HG03432 (cell line): ENCODE results near the gene ASB3.
"Not testable (repeated sequence)": the region's sequence is repeated elsewhere in the genome, so short reads cannot be mapped to it uniquely, and the experiment has no call there.

Experiments
- ATAC-seq: cut with Tn5 transposase; IDR thresholded peaks from one replicate; pipeline ENCODE4 v1.9.1; 2021; ENCODE audit warnings: mild to moderate bottlenecking, moderate library complexity; ENCODE audit not compliant: unreplicated experiment

ASB3 gene

GRCh38 chr2:53744395-53745065, 42.2 kb downstream of the ASB3 start:
- ATAC-seq: no peak

DNA sequence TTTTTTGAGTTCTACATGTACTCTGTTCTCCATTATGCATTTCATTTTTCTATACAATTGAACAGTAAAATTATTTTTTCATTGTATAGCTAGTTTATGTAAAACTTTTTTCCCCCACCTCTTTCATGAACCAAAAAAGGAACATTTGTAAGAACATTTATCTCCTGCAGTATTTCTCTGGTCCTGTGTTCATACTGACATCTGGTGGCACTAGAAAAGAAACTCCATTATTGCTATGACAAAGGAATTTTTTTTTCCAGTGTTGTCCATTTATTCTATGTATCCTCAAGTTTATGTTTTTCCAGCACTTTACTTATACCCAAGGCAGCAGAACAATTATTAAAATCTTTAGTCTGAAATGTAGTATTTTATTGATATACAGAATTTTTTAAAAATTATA, 46.6 kb downstream of the ASB3 start:
- ATAC-seq: no peak

DNA sequence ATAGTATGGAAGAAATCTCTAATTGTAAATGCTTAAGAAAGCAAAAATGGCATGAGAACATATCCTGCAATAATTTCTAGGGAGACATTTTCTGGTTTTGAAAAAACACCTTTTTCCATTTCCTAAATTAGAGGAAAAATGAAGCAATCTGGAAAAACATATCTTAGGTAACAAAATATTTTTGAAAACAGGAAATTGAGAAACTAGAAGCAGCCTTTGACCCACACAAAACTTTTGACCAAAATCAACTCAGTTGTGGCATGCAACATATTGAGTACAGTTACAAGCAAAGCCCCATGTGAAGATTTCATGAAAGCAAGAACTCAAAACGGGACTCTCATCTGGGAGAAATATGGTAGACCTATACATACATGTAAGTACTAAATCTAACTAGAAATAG, 47.7 kb downstream of the ASB3 start:
- ATAC-seq: no peak

GRCh38 chr2:53737091-53737490, 49.7 kb downstream of the ASB3 start:
- no peak for ATAC-seq

DNA sequence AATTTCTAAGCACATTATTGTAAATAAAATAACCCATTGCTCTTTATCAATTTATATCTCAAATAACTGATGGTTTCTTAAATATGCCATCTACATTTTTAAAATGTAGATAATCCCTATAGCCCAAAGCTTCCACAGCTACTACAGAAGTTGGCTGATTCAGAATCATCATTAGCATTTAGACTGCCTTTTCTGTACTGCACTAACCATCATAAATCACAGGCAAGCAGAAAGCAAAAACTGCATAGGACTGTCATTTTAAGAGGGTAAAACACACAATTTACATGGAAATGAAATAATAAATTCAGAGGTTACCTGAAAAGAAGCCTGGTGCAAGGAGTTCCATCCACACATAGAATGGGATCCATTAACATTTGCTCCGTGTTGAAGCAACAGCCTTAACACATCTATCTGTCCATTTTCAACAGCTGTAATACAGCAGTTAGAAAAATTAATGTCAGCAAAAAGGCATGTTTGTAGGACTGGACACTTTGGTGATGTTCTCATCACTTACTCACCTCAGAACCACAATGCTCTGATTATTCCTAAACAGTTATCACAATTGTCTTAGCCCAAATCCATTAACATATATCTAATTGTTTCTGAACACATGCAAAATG, 57.5 kb downstream of the ASB3 start:
- no peak for ATAC-seq

GRCh38 chr2:53727921-53728320, 58.8 kb downstream of the ASB3 start:
- no peak for ATAC-seq

DNA sequence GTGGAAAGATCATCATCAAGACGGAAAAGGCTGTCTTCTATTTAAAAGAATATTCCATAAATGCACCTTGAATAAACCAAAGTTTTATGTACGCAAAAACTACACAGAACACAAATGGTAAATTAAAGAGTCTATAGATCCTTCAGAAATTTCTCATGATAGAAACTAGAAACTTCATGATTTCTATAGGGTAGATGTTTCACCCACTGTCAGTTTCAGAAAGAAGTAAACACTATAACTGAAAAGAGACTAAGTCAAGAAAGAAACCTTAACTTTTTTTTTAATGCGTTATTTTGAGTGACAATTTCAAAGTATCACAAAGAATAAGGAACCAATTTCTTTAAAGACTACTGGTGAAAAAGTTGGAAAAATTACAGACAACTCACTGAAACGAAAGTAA, 61.1 kb downstream of the ASB3 start:
- no peak for ATAC-seq

GRCh38 chr2:53724536-53724935, 62.2 kb downstream of the ASB3 start:
- ATAC-seq: no peak

DNA sequence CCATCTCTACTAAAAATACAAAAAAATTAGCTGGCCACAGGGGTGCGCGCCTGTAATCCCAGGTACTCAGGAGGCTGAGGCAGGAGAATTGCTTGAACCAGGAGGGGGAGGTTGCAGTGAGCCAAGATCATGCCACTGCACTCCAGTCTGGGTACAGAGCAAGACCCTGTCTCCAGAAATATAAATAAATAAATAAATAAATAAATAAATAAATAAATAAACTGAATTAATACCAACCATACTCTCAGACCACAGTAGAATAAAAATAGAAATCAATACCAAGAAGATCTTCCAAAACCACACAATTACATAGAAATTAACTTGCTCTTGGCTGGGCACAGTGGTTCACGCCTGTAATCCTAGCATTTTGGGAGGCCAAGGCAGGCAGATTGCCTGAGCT, 65.8 kb downstream of the ASB3 start:
- ATAC-seq: not testable (repeated sequence)

GRCh38 chr2:53715568-53715967, 71.2 kb downstream of the ASB3 start:
- ATAC-seq: peak; percentile 68

GRCh38 chr2:53711271-53711780, 75.4 kb downstream of the ASB3 start:
- ATAC-seq: no peak

DNA sequence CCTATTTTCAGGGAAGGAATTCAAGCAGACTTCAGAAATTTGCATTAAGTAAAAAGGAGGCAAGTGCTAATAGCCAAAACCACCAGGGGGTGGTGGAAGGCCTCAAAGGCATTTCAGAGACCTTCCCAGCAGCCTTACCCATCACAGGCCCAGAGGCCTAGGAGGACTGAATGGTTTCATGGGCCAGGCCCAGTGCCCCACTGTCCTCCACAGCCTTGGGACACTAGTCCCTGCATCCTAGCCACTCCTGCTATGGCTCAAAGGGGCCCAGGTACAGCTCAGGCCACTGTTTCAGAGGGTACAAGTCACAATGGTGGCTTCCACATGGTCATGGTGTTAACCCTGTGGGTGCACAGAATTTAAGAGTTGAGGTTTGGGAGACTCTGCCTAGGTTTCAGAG, 77.8 kb downstream of the ASB3 start:
- ATAC-seq: no peak

GRCh38 chr2:53701221-53701620, 85.5 kb downstream of the ASB3 start:
- ATAC-seq: no peak

- ATAC-seq: no peak
These were observed 89.1 kb downstream of the ASB3 start for GRCh38 chr2:53697686-53698085.

GRCh38 chr2:53697092-53697491, 89.7 kb downstream of the ASB3 start:
- ATAC-seq: no peak

- no peak for ATAC-seq
These were observed 91.2 kb downstream of the ASB3 start for GRCh38 chr2:53695575-53695974.

GRCh38 chr2:53694096-53694771, 92.5 kb downstream of the ASB3 start:
- ATAC-seq: no peak

GRCh38 chr2:53690876-53691275, 95.9 kb downstream of the ASB3 start:
- ATAC-seq: no peak

DNA sequence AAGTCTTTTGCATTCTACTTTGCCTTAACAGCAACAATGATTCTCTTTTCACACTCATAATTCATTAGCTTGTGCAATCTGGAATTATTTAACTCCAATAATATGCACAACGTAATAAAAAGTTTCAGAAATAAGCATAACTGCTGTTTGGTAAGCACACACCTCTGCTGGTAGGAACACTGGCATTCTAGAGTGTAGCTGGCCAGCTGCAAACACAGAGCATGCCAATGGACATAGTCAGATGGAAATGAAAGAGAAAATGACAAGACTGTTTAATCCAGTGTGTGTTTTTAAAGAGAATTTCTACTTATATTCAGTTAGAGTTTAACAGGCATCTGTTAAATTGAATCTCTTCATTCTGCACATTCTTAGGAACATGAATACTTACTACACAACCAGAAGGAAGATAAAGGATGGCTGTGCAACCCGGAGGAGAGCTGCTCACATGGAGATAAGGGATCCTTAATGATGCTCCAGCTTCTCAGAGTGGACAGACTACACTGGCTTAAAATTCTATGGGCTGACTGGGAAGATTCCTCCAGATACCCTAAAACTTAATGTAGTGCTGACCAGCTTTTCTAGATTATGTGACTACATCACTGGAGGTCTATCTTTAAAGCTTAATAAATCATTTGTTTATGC, 113.8 kb downstream of the ASB3 start:
- ATAC-seq: no peak

- no peak for ATAC-seq
These were observed 116.4 kb downstream of the ASB3 start for GRCh38 chr2:53670331-53670730.

DNA sequence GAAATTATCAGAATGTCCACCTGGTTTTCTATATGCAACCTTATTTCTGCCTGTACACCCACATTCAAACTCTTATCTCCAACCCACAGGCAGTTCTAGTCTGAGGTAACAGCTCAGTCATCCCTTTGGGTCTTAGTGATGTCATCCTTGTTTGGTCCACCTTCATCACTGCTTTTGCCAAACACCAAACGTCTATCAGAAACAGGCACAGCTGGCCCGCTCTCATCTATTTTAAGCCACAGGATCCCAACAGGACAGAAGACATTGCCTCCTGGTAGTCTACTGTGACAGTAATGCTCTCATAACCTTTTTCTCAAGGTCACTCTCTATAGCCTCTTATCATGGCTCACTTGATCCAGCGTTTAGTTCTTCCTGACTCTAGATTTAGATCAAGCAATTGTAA, 118.1 kb downstream of the ASB3 start:
- no peak for ATAC-seq

DNA sequence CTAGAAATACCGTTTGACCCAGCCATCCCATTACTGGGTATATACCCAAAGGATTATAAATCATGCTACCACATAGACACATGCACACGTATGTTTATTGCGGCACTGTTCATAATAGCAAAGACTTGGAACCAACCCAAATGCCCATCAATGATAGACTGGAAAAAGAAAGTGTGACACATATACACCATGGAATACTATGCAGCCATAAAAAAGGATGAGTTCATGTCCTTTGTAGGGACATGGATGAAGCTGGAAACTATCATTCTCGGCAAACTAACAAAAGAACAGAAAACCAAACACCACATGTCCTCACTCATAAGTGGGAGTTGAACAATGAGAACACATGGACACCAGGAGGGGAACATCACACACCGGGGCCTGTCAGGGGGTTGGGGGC, 119.6 kb downstream of the ASB3 start:
- not testable (repeated sequence) for ATAC-seq
